ENCODE data around the gene DCAF8. TPM values are rescaled to one million over a fixed set of nuclear protein-coding genes. Genes with fewer than 3 reads are reported as not detected.

Gene DCAF8
- total RNA-seq, 1 donor from 2014 or later, result 107 TPM

DNA sequence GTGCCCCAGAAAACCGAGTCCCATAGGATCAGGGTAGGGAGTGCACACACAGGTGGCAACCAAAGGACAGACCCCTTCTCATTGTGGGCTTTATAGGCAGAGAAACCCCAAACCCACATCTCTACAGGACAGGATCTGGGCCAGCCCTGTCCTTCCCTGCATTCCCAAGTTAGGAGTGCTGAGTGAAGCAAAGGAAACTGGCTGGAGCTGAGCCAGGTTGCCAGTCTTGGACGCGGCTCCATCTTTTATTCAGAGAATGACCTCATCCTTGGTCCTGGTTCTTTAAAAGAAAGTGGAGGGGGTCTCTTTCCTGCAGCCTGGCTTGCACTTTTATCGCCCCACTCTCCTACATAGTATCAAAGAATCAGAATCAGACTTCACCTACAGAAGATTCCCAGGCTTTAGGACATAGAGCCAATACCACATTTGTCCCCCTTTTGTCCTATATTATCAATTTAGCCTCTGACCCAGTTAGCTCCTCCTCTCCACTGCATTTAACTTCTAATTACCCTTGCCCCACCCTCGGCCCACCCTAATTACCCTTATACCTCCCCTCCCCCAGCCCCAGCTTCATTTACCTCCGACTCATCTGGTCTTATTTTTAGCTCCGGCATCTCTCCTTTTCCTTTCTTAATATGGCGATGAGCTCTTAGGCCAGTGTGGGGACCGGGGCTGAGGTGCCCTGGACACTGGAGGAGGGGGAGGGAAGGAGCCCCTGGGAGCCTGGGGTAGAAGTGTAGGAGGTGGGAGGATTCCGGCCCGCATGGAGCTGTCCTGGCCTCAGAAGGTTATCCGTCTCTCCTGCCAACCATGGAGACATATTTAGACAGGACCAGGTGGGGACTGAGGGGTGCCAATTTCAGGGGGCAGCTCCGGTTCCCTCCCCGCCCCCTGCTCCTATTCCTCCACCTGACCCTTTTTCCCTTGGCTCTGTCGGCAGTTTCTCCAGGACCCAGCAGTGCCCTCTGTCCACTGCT lies 72.4 kb downstream of the DCAF8 start, which contains the start of gene CASQ1:
Gene CASQ1 (plus strand): TSS at position 927 of the 977 bp plus-strand sequence. CDS start 177 bp downstream, outside the sequence.
- H3K36me3 Mint-ChIP-seq (ENCODE audit: low read depth, unreplicated experiment), result peaks cover 4% of the 10 kb centered on the region
- H3K4me2 ChIP-seq (ENCODE audit: low read length), result peak within 1 kb of the TSS; percentile 23

GRCh38 chr1:160188341-160188740 lies 74.0 kb downstream of the DCAF8 start:
- H3K4me3 Mint-ChIP-seq (ENCODE audit: unreplicated experiment), result no peak overlapping the region
- DNase-seq (ENCODE audit: low read depth) (no peak), FAIRE-seq (no peak)
- H3K36me3 Mint-ChIP-seq (ENCODE audit: low read depth, unreplicated experiment), result peaks cover 4% of the 10 kb centered on the region
- Histone ChIP-seq H3K4me2 (ENCODE audit: low read length) (no peak overlapping the region), H3K27ac (ENCODE audit: low read depth, low read length) (no peak overlapping the region), H3K27me3 (ENCODE audit: insufficient read depth, low read length) (no peaks in the 10 kb centered on the region), H3K4me3 (ENCODE audit: insufficient read depth, low read depth, low read length) (no peak overlapping the region), H4K20me1 (ENCODE audit: insufficient read depth, low read length) (no peaks in the 10 kb centered on the region), H3K4me1 (ENCODE audit: insufficient read depth, low read length) (peaks cover 17% of the 10 kb centered on the region), H3K36me3 (ENCODE audit: insufficient read depth, low read length) (no peaks in the 10 kb centered on the region), H3K9ac (ENCODE audit: low read length) (no peak overlapping the region), H2AFZ (ENCODE audit: low read depth, low read length) (no peak overlapping the region), H3K9me3 (ENCODE audit: insufficient read depth, low read depth, low read length) (no peaks in the 10 kb centered on the region), H3K79me2 (ENCODE audit: insufficient read depth, low read length) (no peaks in the 10 kb centered on the region)
- H3K9me3 Mint-ChIP-seq (ENCODE audit: unreplicated experiment), result no peaks in the 10 kb centered on the region
- no peak for TF ChIP-seq EZH2 (IDR thresholded peaks at IDR 0.05; ENCODE audit: insufficient read depth, low read length)
- TF ChIP-seq, protein P1, sequence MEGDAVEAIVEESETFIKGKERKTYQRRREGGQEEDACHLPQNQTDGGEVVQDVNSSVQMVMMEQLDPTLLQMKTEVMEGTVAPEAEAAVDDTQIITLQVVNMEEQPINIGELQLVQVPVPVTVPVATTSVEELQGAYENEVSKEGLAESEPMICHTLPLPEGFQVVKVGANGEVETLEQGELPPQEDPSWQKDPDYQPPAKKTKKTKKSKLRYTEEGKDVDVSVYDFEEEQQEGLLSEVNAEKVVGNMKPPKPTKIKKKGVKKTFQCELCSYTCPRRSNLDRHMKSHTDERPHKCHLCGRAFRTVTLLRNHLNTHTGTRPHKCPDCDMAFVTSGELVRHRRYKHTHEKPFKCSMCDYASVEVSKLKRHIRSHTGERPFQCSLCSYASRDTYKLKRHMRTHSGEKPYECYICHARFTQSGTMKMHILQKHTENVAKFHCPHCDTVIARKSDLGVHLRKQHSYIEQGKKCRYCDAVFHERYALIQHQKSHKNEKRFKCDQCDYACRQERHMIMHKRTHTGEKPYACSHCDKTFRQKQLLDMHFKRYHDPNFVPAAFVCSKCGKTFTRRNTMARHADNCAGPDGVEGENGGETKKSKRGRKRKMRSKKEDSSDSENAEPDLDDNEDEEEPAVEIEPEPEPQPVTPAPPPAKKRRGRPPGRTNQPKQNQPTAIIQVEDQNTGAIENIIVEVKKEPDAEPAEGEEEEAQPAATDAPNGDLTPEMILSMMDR (IDR thresholded peaks at IDR 0.05; ENCODE audit: insufficient read depth, low read depth, low read length), result no peak
- peaks cover 18% of the 10 kb centered on the region for H3K27me3 Mint-ChIP-seq (ENCODE audit: low read depth, unreplicated experiment)
- H3K4me1 Mint-ChIP-seq (ENCODE audit: low read depth, unreplicated experiment), result peaks cover 14% of the 10 kb centered on the region
- H3K27ac Mint-ChIP-seq (ENCODE audit: unreplicated experiment), result no peak overlapping the region

More for the DNA sequence above, 72.4 kb downstream of the DCAF8 start, which contains the start of gene CASQ1:
- H3K4me1 ChIP-seq (ENCODE audit: insufficient read depth, low read length), result peaks cover 20% of the 10 kb centered on the region
- H3K27ac ChIP-seq (ENCODE audit: low read depth, low read length), result no peak within 1 kb of the TSS
- H3K79me2 ChIP-seq (ENCODE audit: insufficient read depth, low read length), result no peaks in the 10 kb centered on the region
- H3K27me3 ChIP-seq (ENCODE audit: insufficient read depth, low read length), result no peaks in the 10 kb centered on the region
- H3K4me3 ChIP-seq (ENCODE audit: insufficient read depth, low read depth, low read length), result no peak within 1 kb of the TSS
- H3K9me3 Mint-ChIP-seq (ENCODE audit: unreplicated experiment), result no peaks in the 10 kb centered on the region
- no peak within 1 kb of the TSS for H3K9ac ChIP-seq (ENCODE audit: low read length)
- no peak within 1 kb of the TSS for H3K4me3 Mint-ChIP-seq (ENCODE audit: unreplicated experiment)
- H4K20me1 ChIP-seq (ENCODE audit: insufficient read depth, low read length), result no peaks in the 10 kb centered on the region
- peak within 1 kb of the TSS; percentile 5 for H3K27ac Mint-ChIP-seq (ENCODE audit: unreplicated experiment)
- H3K9me3 ChIP-seq (ENCODE audit: insufficient read depth, low read depth, low read length), result no peaks in the 10 kb centered on the region
- peaks cover 14% of the 10 kb centered on the region for H3K4me1 Mint-ChIP-seq (ENCODE audit: low read depth, unreplicated experiment)
- H3K27me3 Mint-ChIP-seq (ENCODE audit: low read depth, unreplicated experiment), result peaks cover 18% of the 10 kb centered on the region
- no peak for TF ChIP-seq EZH2 (IDR thresholded peaks at IDR 0.05; ENCODE audit: insufficient read depth, low read length)
- TF ChIP-seq, protein P1 (IDR thresholded peaks at IDR 0.05; ENCODE audit: insufficient read depth, low read depth, low read length), result no peak
- H3K36me3 ChIP-seq (ENCODE audit: insufficient read depth, low read length), result no peaks in the 10 kb centered on the region
- H2AFZ ChIP-seq (ENCODE audit: low read depth, low read length), result peak within 1 kb of the TSS; percentile 19
- DNase-seq (ENCODE audit: low read depth) (no peak), FAIRE-seq (no peak)

All from astrocyte (in vitro differentiated cells and primary cell).